ENCODE results near the gene SPACA1. TPM values are rescaled to one million over a fixed set of nuclear protein-coding genes. Genes with fewer than 3 reads are reported as not detected.

SPACA1 gene
- total RNA-seq, 1 donor, result not detected

DNA sequence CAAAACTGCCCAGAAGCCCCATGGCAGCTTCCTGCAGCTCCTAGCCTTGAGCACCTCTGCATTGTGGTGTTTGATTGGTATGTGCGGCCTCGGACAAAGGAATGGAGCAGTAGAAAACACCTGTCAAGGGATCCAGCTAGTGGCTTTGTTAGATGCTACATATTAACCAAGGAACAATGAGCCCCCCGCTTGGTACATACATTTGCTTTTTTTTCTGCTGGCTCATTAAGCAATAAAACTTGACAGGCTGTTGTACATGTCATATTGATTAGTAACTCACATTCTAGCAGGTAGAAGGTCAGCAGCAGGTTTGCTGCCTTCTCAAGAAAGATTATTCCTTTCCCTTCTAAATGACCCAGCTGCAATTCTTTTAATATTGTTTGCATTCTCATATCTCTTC lies 937 bp downstream of the SPACA1 start:
- no peak for DNase-seq (ENCODE audit: low read depth)
- no peak overlapping the region for H3K4me3 ChIP-seq (ENCODE audit: low read depth, low read length)
- TF ChIP-seq, protein P1, sequence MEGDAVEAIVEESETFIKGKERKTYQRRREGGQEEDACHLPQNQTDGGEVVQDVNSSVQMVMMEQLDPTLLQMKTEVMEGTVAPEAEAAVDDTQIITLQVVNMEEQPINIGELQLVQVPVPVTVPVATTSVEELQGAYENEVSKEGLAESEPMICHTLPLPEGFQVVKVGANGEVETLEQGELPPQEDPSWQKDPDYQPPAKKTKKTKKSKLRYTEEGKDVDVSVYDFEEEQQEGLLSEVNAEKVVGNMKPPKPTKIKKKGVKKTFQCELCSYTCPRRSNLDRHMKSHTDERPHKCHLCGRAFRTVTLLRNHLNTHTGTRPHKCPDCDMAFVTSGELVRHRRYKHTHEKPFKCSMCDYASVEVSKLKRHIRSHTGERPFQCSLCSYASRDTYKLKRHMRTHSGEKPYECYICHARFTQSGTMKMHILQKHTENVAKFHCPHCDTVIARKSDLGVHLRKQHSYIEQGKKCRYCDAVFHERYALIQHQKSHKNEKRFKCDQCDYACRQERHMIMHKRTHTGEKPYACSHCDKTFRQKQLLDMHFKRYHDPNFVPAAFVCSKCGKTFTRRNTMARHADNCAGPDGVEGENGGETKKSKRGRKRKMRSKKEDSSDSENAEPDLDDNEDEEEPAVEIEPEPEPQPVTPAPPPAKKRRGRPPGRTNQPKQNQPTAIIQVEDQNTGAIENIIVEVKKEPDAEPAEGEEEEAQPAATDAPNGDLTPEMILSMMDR (IDR thresholded peaks at IDR 0.05; ENCODE audit: insufficient read depth, low read length), result no peak

- DNase-seq (ENCODE audit: low read depth), result no peak
- TF ChIP-seq, protein P1 (IDR thresholded peaks at IDR 0.05; ENCODE audit: insufficient read depth, low read length), result no peak
- no peak overlapping the region for H3K4me3 ChIP-seq (ENCODE audit: low read depth, low read length)
Observed at GRCh38 chr6:88050140-88050818, 2.6 kb downstream of the SPACA1 start.

GRCh38 chr6:88059191-88059590 lies 11.6 kb downstream of the SPACA1 start:
- DNase-seq (ENCODE audit: low read depth), result no peak
- TF ChIP-seq, protein P1 (IDR thresholded peaks at IDR 0.05; ENCODE audit: insufficient read depth, low read length), result no peak
- H3K4me3 ChIP-seq (ENCODE audit: low read depth, low read length), result no peak overlapping the region

DNA sequence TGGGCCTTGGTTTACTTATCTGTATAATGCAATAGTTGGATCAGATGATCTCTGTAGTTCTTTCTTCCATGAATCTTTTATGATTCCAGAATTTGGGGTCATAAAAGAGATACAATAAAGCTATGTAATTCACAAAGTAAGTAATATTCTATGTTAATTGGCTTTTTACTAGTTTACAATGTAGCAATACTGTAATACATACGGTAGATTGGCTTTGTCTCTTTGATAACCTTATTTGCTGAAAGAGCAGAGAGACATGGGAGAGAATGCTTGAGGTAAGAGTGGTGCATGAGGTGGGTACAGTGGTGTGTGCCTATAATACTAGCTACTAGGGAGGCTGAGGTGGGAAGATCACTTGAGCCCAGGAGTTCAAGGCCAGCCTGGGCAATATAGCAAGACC lies 14.7 kb downstream of the SPACA1 start:
- H3K4me3 ChIP-seq (ENCODE audit: low read depth, low read length), result no peak overlapping the region
- DNase-seq (ENCODE audit: low read depth), result no peak
- TF ChIP-seq, protein P1 (IDR thresholded peaks at IDR 0.05; ENCODE audit: insufficient read depth, low read length), result no peak

GRCh38 chr6:88072462-88072861 lies 24.8 kb downstream of the SPACA1 start:
- DNase-seq (ENCODE audit: low read depth), result no peak
- H3K4me3 ChIP-seq (ENCODE audit: low read depth, low read length), result no peak overlapping the region
- TF ChIP-seq, protein P1 (IDR thresholded peaks at IDR 0.05; ENCODE audit: insufficient read depth, low read length), result no peak

GRCh38 chr6:88074791-88075190 lies 27.1 kb downstream of the SPACA1 start:
- DNase-seq (ENCODE audit: low read depth), result no peak
- H3K4me3 ChIP-seq (ENCODE audit: low read depth, low read length), result no peak overlapping the region
- TF ChIP-seq, protein P1 (IDR thresholded peaks at IDR 0.05; ENCODE audit: insufficient read depth, low read length), result no peak

DNA sequence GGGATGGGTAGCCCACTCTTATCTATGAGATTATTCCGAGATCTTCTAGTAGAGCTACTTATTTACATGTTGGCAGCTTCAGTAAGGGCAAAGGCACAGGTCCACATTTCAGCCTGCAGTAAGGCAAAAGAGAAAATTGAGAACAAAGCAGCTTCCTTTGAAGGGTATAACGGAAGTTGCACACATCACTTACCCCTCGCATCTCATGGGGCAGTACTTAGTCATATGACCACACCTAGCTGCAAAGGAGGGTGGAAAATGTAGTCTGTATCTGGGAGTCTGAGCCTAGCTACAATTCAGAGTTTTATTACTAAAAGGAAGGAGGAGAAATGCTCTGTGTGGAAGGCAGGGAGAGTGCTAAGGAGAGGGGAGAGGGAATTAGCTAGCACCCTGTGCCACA lies 29.7 kb downstream of the SPACA1 start:
- no peak for DNase-seq (ENCODE audit: low read depth)
- TF ChIP-seq, protein P1 (IDR thresholded peaks at IDR 0.05; ENCODE audit: insufficient read depth, low read length), result no peak
- H3K4me3 ChIP-seq (ENCODE audit: low read depth, low read length), result no peak overlapping the region
